IMR-90 (cell line): ENCODE data around the gene TENT4B. TPM values are rescaled to one million over a fixed set of nuclear protein-coding genes. Genes with fewer than 3 reads are reported as not detected.

Experiments used
- microRNA-seq, 2 experiments: library from miRNA; stranded (forward) in 1 of 2; unstranded in 1 of 2; fragments of 10-50 nt in 1 of 2; fragments of <30 nt in 1 of 2; gene quantifications in 1 of 2; microRNA quantifications in 1 of 2; one replicate each; pipeline versions ENCODE3 to v1.1.0; 2013 to 2020; ENCODE audit not compliant: insufficient read depth in 1 of 2, insufficient read length in 1 of 2, unreplicated experiment in 1 of 2
- polyA plus RNA-seq, 3 experiments: library from polyadenylated mRNA; depleted of rRNA; stranded (reverse); fragments of >200 nt; gene quantifications; 2 replicates each; pipeline ENCODE4 v1.2.3, GENCODE V29; 2012; ENCODE audit warnings: low replicate concordance in 1 of 3
- small RNA-seq, 5 experiments: library from RNA; depleted of rRNA; stranded (forward); fragments of <200 nt; gene quantifications; one replicate each; pipeline ENCODE3, GENCODE V24; 2012
- total RNA-seq: library from RNA; depleted of rRNA; stranded (reverse); fragments of >200 nt; gene quantifications from 2 replicates; pipeline ENCODE4 v1.2.3, GENCODE V29; 2012; rRNA removed

TENT4B gene
- total and polyA plus RNA-seq, 2 of the 4 experiments (the other 2 are of a cell fraction), result 4.1 to 7.0 TPM

Small RNAs within 50 kb of the gene (microRNA-seq; reads per million reads assigned to microRNA genes)
- gene RF00156 (ENCODE audit: insufficient read depth, insufficient read length) (not detected), gene RPL10P14 (ENCODE audit: insufficient read depth, insufficient read length) (not detected)

Small RNAs within 50 kb of the gene (small RNA-seq; reads per million reads assigned to genes)
- gene RF00156 (0 to 0.18 (median 0) reads per million in 5 experiments), gene RPL10P14 (0 reads per million in 5 experiments)

Other genes with a start within 250 kb of the TENT4B start
- gene CNEP1R1, start 128.1 kb upstream of the TENT4B start, total RNA-seq, result 22.0 and 38.6 TPM in 2 replicates
- gene CNEP1R1, start 128.1 kb upstream of the TENT4B start, polyA plus RNA-seq (2012; rRNA removed), result 12.7 and 16.1 TPM in 2 replicates
- gene HEATR3, start 87.3 kb upstream of the TENT4B start, total RNA-seq, result 21.1 and 25.3 TPM in 2 replicates
- 7.9 and 9.4 TPM in 2 replicates for gene HEATR3, start 87.3 kb upstream of the TENT4B start, polyA plus RNA-seq (2012; rRNA removed)
- gene ADCY7, start 113.2 kb downstream of the TENT4B start, total RNA-seq, result 12.2 and 15.2 TPM in 2 replicates
- gene ADCY7, start 113.2 kb downstream of the TENT4B start, polyA plus RNA-seq (2012; rRNA removed), result 16.6 and 17.1 TPM in 2 replicates
- gene BRD7, start 215.7 kb downstream of the TENT4B start, total RNA-seq, result 29.9 and 38.9 TPM in 2 replicates
- gene BRD7, start 215.7 kb downstream of the TENT4B start, polyA plus RNA-seq (2012; rRNA removed), result 24.8 and 25.1 TPM in 2 replicates